ENCODE data around the gene NIP7.

Gene NIP7

DNA sequence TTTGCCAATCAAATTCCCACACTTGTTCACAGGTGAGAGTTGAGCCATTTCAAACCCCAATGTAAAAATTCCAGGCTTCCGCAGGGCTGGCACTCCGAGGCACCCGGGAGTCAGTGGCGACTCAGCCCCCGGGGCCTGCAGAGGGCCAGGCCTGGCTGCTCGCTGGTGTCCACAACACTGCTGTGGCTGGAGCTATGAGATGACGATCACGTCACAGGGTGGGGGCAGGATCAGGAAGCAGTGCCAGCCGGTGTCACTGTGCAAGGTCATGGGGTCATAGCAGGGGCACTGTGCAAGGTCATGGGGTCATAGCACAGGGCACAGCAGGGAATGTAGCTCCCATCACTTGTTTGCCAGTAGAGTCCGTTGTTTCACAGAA is 20.7 kb upstream of the NIP7 start:
- no peak for DNase-seq (ENCODE audit: low read depth)

- DNase-seq (ENCODE audit: low read depth): no peak
These were observed 20.2 kb upstream of the NIP7 start for GRCh38 chr16:69319381-69319780.

DNA sequence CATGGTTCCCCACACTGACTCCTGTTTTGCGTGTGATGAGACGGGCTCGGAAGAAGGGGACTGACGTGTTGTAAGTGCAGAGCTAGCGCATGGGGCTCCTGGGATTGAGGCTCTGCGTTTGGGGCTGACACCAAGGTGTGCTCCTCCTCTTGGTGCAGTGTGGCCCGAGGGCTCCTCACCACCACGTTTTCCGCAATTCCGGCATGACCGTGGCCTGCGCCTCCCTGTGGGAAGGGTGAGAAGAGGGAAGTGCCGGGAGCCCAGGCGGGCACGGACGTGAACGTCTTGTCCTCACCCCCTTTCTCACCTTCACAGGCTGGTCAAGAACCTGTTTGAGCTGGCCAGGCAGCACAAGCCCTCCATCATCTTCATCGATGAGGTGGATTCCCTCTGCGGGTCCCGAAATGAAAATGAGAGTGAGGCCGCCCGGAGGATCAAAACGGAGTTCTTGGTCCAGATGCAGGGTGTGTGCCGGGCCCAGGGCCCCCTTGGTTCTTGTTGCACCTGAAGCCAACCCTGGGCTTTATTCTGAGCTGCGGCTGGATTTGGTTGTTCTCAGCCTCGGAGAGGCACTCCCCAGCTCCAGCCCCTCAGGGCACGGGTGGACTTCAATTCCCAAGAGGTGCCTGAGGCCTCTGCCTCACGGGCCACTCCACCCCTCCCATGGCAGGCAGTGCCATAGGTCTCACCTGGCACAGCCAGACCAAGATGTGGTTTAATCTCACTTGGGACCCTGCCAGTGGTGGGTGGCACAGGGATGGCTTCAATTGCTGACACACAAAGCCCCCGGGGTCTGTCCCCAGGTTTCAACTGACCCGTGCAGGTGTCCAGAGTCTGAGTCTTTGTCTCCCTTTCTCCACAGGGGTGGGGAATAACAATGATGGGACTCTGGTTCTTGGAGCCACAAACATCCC is 19.5 kb upstream of the NIP7 start:
- DNase-seq (ENCODE audit: low read depth): no peak

DNA sequence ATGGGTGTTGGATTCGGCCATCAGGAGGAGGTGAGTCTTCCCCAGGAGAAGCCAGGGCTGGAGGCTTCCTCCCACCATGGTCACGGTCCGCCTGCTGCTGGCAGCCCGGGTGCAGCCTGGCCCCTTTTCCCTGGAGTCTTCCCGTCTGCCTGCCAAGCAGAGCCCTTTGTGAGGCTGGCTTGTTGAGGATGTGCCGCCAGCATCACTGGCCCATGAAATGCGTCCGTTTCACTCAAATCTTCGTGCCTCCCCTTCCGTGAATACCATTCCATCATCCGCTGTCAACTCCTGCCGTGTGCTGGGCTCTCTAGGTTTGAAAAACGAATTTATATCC is 18.9 kb upstream of the NIP7 start:
- DNase-seq (ENCODE audit: low read depth): no peak

DNA sequence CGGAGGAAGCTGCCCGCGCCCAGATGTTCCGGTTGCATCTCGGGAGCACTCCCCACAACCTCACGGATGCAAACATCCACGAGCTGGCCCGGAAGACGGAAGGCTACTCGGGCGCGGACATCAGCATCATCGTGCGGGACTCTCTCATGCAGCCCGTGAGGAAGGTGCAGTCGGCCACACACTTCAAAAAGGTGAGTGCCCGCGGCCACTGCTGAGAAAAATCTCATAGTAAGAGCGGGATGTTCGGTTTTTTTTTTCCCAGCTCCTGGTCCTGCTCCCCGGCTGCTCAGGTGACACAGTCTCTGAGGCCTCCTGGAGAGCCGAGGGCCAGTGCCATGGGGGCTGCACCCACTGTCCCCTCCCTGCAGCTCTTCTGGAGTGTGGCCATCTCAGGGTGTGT is 18.5 kb upstream of the NIP7 start:
- DNase-seq (ENCODE audit: low read depth): no peak

DNA sequence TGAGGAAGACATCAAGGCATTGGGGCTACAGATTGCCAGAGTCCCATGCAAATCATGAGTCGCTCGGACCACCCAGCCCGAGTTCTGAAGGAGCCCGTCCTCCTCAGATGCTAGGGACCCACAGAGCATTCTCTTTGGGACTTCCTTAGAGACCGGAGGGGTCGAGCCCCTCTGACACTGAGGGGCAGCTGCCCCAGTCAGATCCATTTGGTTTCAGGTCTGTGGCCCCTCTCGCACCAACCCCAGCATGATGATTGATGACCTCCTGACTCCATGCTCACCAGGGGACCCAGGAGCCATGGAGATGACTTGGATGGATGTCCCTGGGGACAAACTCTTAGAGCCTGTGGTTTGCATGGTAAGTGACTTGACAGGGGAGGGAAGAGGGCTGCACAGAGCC is 17.2 kb upstream of the NIP7 start:
- DNase-seq (ENCODE audit: low read depth): no peak

DNA sequence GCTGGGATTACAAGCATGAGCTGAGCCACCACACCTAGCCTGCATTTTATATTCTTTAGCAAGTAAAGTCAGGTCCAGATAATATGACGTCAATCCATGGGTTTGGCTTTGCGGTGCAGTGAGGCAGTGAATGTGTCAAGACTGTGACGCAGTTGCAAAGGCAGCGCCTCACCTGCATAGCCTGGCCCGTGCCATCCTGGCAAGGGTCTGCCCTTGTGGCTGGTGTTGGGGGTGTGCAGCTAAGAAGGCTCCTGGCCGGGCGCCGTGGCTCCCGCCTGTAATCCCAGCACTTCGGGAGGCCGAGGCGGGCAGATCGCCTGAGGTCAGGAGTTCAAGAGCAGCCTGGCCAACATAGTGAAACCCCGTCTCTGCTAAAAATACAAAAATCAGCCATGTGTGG is 16.2 kb upstream of the NIP7 start:
- DNase-seq (ENCODE audit: low read depth): no peak

GRCh38 chr16:69324013-69324531 is 15.5 kb upstream of the NIP7 start:
- DNase-seq (ENCODE audit: low read depth): no peak

- no peak for DNase-seq (ENCODE audit: low read depth)
These were observed 14.9 kb upstream of the NIP7 start for GRCh38 chr16:69324585-69325253.

- DNase-seq (ENCODE audit: low read depth): no peak
These were observed 13.8 kb upstream of the NIP7 start for GRCh38 chr16:69325784-69326171.

DNA sequence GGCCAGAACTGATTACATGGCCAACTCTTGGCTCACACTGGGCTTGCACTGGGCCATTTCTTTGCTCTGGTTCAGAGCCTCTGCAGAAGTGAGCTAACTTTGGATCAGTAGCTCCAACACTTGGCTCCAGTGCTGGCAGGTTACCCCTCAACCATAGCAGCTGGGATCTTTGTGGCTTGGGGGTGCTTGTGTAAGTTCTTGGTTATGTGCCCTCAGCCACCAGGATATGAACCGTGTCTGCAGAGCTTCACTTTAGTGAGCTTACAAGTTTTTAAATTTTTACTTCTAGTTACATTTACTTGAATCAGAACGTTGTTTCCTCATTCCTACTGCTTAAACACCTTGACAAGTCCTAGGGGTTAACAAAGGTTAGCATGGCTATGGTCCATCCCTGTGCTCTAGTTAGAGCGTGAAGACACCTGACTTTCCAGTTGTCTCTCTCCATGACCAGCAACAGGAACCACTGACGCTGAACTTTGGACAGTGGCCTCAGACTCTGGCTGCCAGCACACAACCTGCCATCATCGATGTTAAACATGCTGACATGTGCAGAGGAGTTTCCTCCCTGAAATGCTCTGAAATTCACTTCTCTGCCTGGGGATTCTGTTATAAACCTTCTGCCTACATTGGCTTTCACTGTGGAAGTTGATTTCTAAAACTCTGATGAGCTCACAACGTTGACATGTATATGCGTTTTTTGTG is 13.2 kb upstream of the NIP7 start:
- no peak for DNase-seq (ENCODE audit: low read depth)

DNA sequence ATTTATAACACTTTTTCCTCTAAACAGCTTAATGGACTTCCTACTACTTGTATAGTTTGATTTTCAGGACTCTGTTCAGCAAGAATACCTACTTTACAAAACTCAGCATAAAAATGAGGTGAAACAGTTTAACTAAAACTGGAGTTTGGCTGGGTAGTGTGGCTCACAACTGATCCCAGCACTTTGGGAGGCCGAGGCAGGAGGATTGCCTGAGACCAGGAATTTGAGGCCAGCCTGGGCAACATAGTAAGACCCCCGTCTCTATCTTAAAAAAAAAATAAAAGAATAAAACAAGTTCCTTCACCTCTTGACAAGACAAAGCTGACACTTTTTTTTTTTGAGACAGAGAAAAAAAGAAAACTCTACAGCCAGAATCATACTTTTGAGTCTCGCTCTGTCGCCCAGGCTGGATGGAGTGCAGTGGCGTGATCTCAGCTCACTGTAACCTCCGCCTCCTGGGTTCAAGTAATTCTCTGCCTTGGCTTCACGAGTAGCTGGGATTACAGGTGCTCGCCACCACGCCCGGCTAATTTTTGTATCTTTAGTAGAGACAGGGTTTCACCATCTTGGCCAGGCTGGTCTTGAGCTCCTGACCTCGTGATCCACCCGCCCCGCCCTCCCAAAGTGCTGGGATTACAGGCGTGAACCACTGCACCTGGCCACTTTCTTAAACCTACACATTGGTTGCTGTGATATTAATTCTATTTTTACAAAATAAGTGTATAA is 11.8 kb upstream of the NIP7 start:
- DNase-seq (ENCODE audit: low read depth): no peak

GRCh38 chr16:69328854-69329316 is 10.7 kb upstream of the NIP7 start:
- no peak for DNase-seq (ENCODE audit: low read depth)

- DNase-seq (ENCODE audit: low read depth): no peak
These were observed 9.9 kb upstream of the NIP7 start for GRCh38 chr16:69329369-69330285.

GRCh38 chr16:69330286-69331109 is 9.1 kb upstream of the NIP7 start, which contains the start of gene PDF:
Gene PDF (minus strand): TSS chr16:69330588. CDS start chr16:69330570, 18 bp downstream.
- DNase-seq (ENCODE audit: low read depth): peak; percentile 89

- no peak for DNase-seq (ENCODE audit: low read depth)
These were observed 4.9 kb upstream of the NIP7 start for GRCh38 chr16:69334696-69335095.

DNA sequence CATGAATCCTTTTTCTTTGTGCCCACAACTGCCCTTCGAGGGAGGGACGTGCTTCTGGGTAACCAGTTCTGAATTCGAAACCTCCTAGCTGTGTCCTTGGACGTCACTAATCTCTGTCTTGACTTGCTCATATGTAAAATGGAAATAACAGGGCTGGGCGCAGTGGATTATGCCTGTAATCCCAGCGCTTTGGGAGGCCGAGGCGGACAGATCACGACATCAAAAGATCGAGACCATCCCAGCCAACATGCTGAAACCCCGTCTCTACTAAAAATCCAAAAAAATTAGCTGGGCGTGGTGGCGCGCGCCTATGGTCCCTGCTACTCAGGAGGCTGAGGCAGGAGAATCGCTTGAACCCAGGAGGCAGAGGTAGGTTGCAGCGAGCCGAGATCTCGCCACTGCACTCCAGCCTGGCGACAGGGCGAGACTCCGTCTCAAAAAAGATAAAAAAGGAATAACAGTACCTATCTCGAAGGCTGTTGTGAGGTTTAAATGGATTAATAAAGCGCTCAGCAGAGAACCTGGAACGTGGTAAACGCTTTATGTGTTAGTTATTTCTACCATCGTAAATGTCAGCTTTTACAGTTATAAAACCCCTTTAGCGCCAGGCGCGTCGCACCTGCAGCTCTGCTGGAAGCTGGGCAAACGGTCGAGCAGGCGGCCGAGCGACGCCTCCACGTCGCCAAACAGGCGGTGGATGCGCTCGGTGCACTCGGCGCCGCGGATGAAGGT is 849 bp upstream of the NIP7 start:
- DNase-seq (ENCODE audit: low read depth): no peak

DNA sequence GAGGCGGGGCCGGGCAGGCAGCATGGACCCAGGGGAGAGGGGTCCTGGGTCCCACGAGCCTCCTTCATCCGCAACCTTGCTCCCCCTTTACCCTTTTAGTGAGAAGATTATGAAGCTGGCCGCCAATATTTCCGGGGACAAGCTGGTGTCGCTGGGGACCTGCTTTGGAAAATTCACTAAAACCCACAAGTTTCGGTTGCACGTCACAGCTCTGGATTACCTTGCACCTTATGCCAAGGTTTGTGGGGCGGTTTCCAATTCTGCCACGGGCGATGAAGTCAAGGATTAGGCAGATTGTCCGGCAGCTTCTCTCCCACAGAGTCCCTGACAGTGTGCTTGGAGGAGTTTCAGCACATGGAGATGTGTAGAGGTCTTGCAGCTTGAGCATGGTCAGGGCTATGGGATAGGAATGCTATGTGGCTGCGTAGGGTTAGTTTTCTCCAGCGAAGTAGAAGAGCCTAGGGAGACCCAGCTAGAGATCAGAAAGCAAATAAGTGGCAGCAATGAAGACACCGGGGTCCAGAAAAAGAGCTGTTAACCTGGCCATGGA is 598 bp downstream of the NIP7 start:
- peak; percentile 29 for DNase-seq (ENCODE audit: low read depth)

- no peak for DNase-seq (ENCODE audit: low read depth)
These were observed 4.6 kb downstream of the NIP7 start for GRCh38 chr16:69344171-69344570.

All from amniotic epithelial cell (primary cell).